Brain pericyte (primary cell): ENCODE results near the gene CAMKK2.
"Not testable (repeated sequence)": the region's sequence is repeated elsewhere in the genome, so short reads cannot be mapped to it uniquely, and the experiment has no call there.

Experiments used
- DNase-seq: peaks from one replicate; pipeline ENCODE4 v3.0.0-alpha.2; 2012; ENCODE audit warnings: low read depth, low spot score

The CAMKK2 gene

DNA sequence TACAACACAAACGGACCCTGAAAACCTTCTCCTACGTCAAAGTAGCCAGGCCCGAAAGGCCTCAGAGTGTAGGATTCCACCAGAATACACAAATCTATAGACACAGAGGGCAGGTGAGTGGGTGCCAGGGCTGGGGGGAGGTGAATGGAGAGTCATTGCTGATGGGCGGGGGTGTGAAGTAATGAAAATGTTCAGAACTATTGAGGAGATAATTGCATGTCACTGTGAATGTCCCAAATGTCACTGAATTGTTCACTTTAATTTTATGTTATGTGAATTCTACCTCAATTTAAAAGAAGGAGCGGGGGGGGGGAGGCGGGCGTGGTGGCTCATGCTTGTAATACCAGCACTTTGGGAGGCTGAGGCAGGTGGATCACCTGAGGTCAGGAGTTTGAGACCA is 50.6 kb downstream of the CAMKK2 start:
- no peak for DNase-seq

DNA sequence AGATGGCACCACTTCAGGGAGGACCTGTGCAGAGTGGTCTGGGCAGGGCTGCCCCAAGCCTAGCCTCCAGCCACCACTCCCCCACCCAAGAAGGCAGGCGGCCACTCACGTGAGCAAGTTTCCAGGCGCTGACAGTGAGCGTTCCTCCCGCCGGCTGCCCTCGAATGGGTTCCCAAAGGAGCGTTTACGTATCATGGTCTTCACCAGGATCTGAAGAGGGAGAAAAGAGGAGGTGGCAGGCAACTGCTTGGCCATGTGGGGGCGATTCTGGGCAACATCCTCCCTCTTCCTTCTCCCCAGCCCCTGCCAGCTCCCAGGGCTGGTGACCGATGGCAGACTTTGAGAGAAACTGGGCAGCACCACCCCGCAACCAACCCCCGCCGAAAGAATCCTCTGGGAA is 51.5 kb downstream of the CAMKK2 start:
- no peak for DNase-seq

DNA sequence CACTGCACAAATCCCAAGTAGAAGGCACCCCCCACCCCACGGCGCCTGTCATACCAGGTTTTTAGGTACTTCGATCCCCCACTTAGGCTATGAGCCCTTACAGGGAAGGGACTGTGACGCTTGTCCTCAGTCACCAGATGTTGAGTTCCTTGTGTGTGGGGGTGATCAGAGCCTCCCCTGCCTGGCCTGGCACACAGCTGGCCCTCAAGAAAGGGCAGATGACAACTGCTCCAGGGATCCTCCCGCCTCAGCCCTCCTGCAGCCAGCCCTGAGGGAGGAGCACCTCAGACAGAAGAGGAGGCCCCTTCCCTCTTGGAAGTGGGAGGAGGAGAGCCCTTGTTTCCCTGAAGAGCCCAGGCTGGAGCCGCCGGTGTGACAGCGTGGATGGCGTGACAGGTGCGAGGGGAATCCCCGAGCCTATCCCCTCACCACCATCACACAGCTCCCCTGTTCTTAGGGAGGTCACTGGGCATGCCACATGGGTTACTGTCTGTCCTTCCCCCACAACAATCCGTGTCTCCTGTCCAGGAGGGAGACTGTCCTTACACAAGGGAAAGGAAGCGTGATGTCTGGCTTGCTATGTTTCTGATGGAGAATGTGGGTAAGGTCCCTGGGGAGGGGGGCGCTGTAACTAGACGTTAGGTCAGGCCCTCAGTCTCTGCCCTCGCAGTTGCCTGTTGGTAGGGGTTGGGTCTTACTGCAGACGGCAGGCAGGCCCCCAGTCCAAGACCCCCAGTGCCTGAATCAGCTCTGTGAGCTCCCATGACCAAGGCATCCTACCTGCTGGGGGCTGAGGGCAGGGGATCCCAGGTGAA is 55.1 kb downstream of the CAMKK2 start:
- DNase-seq, result no peak

DNA sequence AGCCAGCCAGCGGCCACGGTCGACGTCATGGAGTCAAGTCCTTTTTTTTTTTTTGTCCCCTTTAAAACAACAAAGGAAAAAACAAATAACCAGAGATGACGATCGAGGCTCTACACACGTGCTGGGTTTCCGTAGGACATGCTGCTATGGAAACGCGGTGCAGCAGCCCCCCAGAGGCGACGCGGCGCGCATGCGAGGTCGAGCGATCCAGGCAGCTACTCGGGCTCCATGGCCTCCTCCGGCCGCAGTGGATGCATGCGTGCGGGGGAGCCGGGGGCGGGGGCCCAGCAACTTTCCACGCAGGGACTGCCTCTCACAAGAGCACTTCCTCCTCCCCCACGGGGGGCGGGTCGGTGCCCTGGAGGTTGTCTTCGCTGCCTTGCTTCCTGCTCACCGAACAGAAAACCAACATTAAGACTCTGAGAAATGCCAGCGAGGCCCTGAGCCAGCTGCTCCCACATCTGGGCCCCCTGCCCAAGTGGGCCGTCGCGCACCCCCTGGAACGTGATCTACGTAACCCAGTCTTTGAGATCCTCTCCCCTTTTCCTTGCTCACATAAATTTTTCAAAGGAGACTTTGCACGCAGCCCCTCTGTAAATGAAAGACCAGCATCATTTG is 55.9 kb downstream of the CAMKK2 start:
- DNase-seq, result no peak

DNA sequence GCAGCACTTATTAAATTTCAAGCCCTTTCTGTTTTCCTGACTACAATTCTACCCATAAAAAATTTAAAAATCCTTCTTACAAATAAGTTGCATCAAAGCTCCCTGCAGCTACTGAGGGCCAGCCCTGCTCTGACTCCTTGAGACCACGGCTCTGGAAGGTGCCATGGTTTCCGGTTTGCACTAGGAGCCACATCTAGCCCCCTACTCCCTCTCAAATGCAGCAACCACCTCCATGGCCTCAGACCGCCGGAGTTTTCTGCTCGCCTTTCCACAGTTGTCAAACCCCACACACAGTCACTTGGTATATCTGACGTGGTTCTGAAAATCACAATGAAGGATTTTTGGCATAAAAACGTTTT is 56.5 kb downstream of the CAMKK2 start:
- no peak for DNase-seq

DNA sequence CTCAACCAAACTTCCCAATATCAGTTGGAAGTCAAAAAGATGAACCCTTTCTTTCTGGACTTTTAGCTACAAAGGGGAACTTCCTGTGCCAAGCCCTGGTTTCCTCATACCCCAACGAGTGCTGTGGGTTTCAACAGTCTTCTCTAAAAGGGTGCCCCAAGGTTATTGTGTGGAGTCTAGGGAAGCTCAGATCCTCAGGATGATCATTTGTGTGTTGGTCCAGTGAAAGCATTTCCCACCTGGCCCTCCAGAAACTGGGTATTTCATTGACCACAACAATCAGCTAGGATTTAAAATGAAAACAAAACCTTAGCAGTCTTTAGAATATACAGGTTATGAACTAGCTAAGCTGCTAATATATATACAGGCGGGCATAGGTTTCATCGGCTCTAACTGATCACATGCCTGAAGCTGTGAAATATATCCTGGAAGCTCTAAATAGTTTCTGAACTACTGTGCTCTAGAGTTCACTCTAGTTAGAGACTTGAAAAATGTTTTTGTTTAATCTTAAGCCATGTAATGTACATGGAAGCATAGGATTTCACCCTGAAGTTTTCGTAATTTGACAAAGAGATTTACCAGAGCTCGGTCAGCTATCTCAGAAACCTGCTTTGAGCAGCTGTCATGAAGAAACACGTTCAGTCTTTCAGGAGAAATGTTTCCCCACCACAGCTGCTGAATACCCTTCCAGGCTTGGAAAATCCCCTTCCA is 57.0 kb downstream of the CAMKK2 start:
- no peak for DNase-seq

DNA sequence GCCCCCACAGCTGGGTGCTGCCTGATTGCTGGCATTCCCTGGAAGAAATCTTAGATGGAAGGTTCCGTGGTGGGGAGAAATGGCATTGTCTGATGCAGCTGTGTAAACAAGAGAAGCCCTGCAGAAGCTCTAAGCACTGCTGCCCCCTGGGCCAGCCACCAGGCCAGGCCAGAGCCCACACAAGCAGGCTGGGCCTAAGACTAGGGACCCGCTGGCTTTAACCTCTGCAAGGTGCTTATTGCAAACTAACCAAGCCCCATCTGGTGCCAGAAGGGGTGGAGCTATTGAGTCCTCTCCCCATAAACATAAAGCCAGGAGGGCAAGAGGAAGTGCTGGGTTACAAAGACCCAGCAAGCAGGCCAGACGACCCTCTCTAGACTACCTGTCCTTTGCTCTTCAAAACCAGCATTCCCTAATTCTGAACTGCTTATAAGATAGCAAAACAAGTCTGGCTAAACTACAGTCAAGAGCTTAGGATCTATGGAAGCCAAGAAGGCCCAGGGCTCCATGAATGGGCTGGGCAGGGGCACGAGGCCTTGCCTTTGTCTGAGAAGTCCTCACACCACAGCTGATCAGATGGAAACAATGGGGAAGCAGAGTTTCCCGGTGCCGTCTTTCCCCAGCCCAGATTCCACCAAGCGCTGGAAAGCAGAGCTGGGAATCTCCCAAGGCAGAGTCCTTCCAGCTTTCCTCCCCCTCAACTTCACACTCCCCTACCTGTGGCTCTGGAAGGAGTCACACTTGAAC is 57.7 kb downstream of the CAMKK2 start:
- DNase-seq, result peak; percentile 44

DNA sequence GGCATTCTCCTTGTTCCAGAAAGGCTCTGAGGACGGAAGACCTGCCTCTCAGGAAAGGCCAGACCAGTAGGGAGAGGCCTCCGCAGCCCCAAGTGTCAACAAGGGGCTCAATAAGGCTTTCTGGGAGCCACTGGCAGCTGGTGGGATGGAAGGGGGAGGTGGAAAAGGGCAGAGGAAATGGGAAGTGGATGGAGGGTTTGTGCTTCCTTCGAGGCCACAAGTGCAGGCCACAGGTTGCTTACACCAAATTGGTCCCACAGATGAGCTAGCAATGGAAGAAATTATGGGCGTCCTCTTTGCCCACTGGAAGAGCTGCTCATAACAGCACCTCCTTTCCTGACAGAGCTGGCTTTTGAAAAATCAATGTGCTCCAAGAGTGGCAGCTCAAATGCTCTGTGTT is 58.4 kb downstream of the CAMKK2 start:
- DNase-seq, result no peak

DNA sequence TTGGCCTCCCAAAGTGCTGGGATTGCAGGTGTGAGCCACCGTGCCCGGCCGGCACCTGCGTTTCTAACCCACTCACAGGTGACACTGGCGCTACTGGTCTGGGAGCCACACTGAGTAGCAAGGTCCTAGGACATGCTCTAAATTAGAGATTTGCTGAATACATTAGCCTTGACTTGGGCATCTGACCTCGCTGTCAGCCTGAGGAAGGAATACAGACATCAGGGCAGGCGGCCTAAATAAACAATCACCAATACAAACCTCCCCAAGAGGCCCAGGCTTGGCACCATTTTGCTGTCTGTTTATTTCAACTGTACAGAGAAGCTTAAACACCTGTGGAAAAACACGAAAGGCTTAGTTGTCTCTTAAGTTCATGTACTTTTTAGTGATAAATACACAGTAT is 59.1 kb downstream of the CAMKK2 start:
- no peak for DNase-seq

DNA sequence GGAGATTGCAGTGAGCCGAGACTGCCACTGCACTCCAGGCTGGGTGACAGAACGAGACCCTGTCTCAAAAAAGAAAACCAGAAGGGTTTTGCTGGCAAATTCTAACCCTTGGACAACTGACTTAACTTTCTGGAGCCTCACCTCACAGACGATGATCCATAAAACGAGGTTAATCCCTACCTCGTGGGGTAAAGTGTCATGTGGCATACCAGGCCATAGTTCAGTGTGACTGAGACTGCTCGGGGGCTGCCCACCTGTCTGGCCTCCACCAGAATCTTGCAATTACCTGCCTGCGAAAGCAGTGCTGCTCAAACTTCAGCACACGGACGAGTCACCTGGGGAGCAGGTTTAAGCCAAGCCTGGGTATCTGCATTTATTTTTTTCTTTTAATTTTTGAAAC is 59.7 kb downstream of the CAMKK2 start:
- DNase-seq, result no peak

DNA sequence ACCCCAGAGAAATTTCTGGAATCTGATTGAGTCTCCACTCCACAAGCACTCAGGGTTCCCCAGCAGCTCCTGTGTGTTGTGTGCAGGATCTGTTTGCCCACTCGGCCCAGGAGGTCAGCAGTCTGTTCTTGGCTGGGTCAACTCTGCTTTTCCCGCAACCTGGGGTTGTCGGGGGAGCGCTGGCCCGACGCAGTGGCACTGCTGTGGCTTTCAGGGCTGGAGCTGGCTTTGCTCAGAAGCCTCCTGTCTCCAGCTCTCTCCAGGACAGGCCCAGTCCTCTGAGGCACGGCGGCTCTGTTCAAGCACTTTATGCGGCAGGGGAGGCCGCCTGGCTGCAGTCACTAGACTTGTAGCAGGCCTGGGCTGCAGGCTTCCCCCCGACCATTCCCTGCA is 62.9 kb downstream of the CAMKK2 start:
- no peak for DNase-seq

DNA sequence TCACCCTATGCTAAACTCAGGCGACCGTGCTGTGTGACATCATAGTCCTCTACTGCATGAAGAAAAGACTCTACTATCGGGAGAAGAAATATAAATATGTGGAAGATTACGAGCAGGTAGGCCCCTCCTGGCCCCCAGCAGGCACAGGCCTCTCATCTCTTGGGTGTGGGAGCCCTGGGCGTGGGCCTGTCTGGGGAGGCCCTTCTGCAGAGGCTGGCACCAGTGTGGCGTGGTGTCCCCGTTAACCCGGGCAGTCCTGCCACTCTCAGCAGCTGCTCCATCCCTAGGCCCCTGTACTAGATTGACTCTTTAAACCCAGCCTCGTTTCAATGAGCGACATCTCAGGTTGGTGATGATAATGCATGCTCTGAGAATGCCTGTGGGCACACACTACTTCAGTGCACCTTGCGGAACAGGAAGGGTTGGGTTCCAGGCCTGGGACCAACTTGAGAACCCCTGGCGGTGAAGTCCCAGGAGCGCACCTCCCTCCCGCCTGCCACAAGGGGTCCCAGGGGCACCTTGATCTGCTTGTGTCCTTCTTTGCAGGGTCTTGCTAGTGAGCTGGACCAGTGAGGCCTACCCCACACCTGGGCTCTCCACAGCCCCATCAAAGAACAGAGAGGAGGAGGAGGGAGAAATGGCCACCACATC is 63.4 kb downstream of the CAMKK2 start:
- DNase-seq, result no peak

DNA sequence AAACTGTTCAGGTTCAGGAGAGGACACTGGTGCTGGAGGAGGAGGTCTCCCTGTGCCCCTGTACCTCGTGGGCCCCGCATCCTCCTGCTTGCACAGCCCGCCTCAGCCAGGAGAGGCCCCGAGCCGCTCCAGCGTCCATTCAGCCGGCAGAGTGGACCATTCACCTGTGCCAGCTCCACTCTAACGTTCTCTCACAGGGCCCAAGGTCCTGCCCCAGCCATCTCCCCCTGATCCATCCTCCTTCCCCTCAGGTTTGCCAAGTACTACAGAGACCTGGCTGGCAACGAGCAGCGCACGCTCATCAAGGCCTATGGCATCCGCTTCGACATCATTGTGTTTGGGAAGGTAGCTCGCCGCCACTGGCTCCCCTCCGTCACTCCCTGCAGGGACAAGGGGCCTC is 64.3 kb downstream of the CAMKK2 start:
- no peak for DNase-seq

DNA sequence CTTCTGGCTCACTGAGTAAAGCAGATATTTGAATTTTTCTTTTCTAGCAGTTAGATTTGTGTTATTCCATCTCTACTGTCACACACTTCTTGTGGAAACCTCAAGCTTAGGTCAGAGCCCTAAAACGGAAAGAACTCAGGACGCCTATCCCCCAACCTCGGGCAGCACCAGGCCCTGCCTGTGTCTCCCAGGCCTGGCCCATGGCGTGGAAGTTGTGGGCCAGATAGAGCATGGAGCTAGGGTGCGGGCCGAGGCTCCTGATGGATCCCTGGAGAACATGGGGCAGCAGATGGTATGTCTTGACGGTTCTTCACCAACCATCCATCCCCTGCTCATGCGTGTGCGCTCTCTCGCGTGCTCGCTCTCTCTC is 66.0 kb downstream of the CAMKK2 start:
- DNase-seq, result no peak

DNA sequence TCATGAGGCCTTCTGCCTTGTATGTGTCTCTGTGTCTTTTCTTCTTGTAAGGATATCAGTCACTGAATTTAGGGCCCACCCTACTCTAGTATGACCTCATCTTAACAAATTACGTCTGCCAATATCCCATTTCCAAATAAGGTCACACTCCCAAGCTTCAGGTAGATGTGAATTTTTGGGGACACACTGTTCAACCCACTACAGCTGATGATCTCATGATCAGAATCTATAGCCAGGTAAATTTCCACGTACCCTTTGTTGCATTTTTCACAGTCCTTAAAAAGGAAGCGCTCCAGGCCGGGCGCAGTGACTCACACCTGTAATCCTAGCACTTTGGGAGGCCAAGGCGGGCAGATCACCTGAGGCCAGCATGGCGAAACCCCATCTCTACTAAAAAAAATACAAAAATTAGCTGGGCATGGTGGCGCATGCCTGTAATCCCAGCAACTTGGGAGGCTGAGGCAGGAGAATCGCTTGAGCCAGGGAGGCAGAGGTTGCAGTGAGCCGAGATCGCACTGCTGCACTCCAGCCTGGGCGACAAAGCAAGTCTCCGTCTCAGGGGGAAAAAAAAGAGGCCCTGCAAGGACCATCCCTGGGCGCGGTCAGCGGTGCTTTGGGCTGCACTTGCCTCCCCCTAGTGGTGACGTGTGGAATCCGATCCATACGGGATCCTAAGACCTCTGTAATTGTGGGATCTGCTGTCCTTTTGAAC is 66.5 kb downstream of the CAMKK2 start:
- not testable (repeated sequence) for DNase-seq

DNA sequence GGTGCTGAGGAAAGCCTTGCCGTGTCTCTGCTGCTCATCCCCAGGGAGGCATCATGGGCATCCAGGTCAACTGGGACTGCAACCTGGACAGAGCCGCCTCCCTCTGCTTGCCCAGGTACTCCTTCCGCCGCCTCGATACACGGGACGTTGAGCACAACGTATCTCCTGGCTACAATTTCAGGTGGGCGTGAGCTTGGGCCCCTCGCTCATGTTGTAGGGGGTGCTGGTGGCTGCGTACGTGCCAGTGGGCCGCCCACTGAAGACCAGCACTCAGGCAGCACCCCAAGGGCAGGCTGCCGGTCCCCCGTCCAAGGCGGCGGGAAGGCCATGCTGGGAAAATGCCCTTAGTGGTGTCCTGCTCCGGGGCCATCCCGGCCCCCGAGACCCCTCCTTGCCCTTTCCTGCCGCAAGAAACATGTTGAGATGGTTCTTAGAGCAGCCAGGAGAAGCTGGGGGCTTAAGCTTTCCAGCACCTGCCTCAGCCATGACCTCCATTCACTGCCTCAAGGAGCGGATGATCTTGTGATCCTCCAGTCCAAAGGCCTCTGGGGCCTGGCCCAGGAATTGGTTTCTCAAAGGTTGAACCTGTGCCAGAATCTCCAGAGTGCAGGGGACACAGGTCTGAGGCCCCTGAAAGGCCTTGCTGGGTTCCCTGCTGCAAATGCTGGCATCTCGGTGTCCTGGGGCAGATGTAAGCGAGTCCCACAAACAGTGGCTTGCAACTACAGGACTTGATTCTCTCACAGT is 67.4 kb downstream of the CAMKK2 start:
- no peak for DNase-seq

DNA sequence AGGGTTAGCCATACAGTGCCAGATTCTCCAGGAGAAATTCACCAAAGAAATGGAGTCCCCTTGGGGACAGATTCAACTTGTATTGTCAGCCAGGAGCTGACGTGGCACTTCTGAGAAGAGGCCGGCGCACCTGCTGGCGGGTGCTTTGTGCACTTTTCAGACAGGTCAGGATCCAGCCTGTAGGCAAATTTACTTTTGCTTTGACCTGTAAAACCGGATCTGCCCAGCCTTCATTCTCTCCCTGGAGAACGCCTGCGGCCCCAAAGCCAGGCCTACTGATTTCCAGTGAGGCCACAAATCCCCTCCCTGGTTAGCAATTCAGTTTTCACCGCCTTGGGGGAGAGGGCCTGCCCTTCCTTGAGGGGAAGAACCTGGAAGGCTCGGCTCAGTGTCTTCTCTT is 69.2 kb downstream of the CAMKK2 start:
- DNase-seq, result no peak

DNA sequence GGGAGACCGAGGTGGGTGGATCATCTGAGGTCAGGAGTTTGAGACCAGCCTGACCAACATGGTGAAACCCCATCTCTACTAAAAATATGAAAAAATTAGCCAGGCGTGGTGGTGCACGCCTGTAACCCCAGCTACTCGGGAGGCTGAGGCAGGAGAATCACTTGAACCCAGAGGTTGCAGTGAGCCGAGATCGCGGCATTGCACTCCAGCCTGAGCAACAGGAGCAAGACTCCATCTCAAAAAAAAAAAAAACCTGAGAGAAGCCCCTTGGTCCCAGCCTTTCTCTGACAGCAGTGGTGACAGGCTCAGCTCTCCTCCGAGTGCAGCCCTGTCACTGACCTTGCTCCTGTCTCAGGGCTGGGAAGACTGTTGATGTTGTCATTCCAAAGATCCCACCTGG is 69.6 kb downstream of the CAMKK2 start:
- DNase-seq, result not testable (repeated sequence)

DNA sequence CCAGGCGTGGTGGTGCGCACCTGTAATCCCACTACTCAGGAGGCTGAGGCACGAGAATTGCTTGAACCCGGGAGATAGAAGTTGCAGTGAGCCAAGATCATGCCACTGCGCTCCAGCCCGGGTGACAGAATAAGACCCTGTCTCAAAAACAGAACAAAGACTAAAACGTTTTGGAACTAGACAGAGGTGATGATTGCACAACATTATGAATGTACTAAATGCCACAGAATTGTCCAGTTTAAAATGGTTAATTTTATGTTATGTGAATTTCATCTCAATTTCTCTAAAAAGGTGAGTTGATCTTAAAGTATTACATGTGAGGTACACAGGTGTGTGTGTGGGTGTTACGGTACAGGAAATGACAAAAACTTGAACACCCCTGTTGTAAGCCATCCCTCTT is 70.1 kb downstream of the CAMKK2 start:
- DNase-seq, result no peak

DNA sequence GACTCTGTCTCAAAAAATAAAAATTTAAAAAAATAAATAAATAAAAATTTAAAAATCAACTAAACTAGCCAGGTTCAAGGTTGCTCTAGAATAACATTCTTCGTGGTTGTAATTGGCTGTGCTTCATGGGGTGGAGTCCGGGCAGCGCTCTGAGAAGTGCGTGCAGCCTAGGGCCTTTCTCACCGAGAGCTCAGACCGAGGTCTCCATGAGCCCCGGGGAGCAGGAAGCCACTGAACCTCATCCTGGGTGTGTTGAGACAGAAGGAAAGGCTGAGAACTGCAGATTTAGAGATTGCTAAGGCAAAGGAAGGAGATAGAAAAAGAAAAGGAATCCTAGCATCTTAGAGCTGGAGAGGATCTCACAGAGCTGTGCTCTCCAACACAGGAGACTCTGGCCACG is 71.9 kb downstream of the CAMKK2 start:
- DNase-seq, result no peak
